Activated CD4-positive, alpha-beta T cell treated with anti-CD3 and anti-CD28 coated beads, Interleukin-2, Interleukin-6, amounts not matched to agents 100 ng/mL and 50 ng/mL, durations not matched to agents 16 hours and 8 hours (primary cell): Measurements from ENCODE around the gene NDUFAF2.
A peak's percentile ranks its signal among the peaks of the same experiment; 100 is the strongest.

Source experiments
- DNase-seq: peaks from one replicate; pipeline ENCODE4 v3.0.0-alpha.2; 2020

The NDUFAF2 gene

GRCh38 chr5:61137835-61138234, 192.8 kb downstream of the NDUFAF2 start:
- DNase-seq, result no peak

GRCh38 chr5:61139094-61139873, 194.3 kb downstream of the NDUFAF2 start:
- DNase-seq, result no peak

- no peak for DNase-seq
Observed at GRCh38 chr5:61139931-61140330, 194.9 kb downstream of the NDUFAF2 start.

- DNase-seq, result no peak
Observed at GRCh38 chr5:61141801-61142200, 196.8 kb downstream of the NDUFAF2 start.

GRCh38 chr5:61142391-61142790, 197.4 kb downstream of the NDUFAF2 start:
- no peak for DNase-seq

- DNase-seq, result no peak
Observed at GRCh38 chr5:61142811-61143210, 197.8 kb downstream of the NDUFAF2 start.

- no peak for DNase-seq
Observed at GRCh38 chr5:61148515-61148914, 203.5 kb downstream of the NDUFAF2 start.

- DNase-seq, result no peak
Observed at GRCh38 chr5:61151893-61152292, 206.9 kb downstream of the NDUFAF2 start.

- DNase-seq, result no peak
Observed at GRCh38 chr5:61159070-61159469, 214.1 kb downstream of the NDUFAF2 start.

- DNase-seq, result no peak
Observed at GRCh38 chr5:61159836-61160235, 214.8 kb downstream of the NDUFAF2 start.

GRCh38 chr5:61160497-61160896, 215.5 kb downstream of the NDUFAF2 start:
- no peak for DNase-seq

DNA sequence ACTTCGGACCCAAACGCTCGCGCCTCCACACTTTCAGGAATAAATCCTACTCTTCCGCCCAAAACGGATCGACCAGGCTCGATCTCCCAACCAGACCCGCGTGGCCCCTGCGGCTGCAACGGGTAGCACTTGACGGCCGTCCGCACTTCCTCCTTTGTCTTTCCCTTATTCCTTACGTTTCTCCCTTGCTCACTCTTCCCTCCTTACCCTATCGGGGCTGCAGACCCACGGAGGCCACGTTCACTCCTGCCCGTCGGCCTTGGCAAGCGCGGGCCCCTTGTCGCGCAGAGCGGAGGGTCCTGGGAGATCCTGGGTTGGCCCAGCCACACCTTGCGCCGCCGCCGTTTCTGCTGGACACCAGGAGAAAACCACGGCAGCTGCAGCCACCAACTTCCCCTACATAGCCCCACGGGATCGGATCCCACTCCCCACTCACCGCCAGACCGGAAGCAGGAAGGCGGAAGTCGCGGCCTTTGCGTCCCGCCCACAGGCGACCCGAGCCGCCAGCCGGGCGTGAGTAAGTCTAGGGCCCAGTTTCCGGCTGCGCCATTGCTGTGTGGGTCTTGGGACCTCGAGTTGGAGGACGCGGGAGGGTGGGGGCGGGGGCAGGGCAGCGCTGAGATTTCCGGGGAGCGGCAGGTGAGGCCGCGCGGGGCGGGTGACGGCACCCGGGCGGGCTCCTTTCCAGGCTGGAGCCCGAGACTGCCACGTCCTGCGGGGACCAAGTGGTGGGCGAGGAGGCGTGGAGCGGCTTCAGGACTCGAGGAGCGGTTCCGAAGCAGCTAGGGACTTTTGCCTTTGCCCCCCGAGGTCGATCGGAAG, 217.2 kb downstream of the NDUFAF2 start, which contains the start of gene SMIM15:
Gene SMIM15 (minus strand): TSS at position 459 of the 822 bp plus-strand sequence. CDS start 2,297 bp downstream, outside the sequence.
- peak; percentile 92 for DNase-seq

DNA sequence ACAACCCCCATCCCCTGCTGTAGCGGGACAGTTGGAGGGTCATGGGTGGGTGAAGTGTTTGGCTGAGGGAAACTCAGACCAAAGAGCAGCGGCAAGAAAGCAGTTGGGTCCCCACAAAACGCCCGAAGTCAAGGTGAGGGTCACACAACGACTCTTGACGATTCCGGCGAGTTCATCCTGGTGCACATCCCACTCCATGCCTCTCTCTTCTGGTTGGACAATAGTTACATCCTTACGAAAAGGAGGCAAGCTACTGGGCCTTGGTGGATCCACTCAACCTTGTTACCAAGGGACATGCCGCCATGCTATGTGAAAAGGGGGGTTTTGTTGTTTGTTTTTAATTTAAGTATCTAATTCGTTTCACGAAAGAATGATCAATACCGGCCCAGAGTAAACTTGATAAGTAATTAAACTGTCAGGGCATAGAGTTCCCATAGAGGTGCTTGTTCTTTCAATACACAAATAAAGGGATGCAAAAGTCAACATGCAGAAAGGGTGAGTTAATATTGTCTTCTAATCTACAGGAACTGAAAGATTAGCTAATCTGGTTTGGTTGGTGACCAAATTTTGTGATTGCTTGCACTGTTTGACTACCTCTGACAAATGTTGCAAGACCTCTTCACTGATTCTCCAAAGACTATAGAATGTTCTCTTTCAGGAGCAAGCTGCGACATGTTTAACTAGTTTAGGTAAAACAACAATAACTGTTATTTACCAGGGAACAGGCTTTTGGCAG, 218.0 kb downstream of the NDUFAF2 start:
- no peak for DNase-seq

GRCh38 chr5:61163905-61164304, 218.9 kb downstream of the NDUFAF2 start:
- DNase-seq, result no peak

- DNase-seq, result no peak
Observed at GRCh38 chr5:61167382-61167781, 222.4 kb downstream of the NDUFAF2 start.

GRCh38 chr5:61168951-61169350, 223.9 kb downstream of the NDUFAF2 start:
- DNase-seq, result no peak

GRCh38 chr5:61171479-61171878, 226.5 kb downstream of the NDUFAF2 start:
- no peak for DNase-seq

DNA sequence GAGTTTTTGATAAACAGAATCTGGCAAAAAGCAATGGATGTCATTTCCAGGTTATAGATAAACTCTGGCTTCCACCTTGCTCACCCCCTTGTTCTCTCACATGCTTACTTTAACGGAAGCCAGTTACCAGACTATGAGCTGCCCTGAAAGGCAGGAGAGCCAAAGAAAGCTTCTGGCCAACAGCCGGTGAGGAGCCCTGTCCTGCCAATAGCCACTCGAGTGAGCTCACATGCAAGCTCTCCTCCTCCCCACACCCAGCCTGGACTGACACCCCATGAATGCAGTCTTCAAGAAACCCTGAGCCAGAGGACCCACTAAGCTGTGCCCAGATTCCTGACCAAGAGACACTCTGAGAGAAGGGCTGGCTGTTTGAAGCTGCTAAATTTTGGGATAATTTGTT, 231.6 kb downstream of the NDUFAF2 start:
- no peak for DNase-seq

GRCh38 chr5:61177070-61177469, 232.1 kb downstream of the NDUFAF2 start:
- no peak for DNase-seq

DNA sequence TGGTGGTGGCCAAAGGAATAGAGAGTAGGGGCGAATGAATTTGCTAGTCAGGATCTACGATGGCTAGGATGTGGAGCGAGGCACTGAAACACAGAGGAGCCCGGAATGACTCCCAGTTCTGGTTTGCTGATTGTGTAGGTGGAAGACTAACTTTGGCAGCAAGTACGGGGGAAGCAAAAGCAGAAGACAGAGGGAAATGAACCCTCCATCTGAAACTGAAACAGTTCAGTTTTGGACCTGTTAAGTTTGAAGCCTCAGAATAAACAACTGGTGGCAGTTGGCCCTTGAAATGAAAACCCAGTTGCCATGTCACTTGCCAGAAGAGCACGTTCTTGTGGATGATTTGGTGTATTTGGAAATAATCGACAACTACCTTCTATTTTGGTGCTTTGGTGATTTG, 232.7 kb downstream of the NDUFAF2 start:
- no peak for DNase-seq

DNA sequence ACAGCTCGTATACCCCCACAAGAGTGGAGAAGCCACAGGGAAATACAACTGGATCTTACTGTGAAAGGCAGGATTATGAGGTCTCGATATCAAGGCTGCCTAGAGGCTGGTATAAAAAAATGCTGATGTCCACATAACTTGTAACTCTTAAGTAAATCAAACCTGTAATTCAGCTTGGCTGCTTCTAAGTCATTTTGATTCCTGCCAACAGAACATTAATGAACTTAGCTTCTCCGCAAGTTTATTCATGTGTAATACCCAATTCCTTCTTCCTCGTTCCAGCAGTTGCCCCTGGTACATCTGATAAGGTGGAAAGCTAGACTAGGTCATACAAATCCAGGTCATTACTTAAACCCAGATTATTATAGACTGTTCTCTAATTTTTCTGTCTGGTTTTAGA, 233.7 kb downstream of the NDUFAF2 start:
- DNase-seq, result no peak

DNA sequence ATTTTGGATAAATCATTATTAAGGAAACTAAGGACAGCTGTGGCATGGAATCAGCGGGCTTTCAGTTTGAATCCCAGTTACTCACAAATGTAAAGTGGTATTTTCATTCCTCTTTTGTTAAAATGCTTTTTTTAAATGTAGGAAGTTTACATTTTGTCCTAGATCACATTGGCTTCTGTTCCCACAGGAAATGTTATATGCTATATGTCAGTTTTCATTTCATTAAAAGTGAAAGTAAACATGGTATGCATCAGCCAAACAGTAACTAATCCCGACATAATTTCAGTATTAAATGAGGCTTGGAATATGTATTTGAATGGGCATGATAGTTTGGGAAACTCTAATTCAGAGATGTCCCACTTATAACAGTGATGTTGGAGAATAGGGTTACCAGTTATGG, 235.9 kb downstream of the NDUFAF2 start:
- no peak for DNase-seq

DNA sequence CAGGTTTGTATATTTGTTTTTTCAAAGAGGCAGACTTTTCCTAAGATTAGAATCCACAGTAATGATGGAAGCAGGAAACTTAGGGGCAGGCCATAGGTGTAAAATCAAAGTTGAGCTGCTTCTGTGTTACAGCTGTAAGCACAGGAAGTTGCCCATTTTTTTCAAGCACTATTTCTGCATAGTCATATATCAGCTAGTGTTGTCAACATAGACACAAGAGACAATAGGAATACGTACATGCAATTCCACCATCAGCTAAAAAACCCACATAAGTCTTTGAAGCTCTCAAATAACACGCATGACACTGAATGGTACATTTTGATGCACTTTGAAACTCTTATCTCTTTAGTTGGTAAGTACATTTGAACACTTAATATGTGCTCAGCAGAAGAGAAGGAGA, 237.4 kb downstream of the NDUFAF2 start:
- DNase-seq, result no peak
